ENCODE results near the gene MPZL3.
A peak's percentile ranks its signal among the peaks of the same experiment; 100 is the strongest.
"Not testable (repeated sequence)": the region's sequence is repeated elsewhere in the genome, so short reads cannot be mapped to it uniquely, and the experiment has no call there.

Gene MPZL3

GRCh38 chr11:118210323-118210722 is 41.8 kb downstream of the MPZL3 start:
- DNase-seq = no peak

GRCh38 chr11:118209033-118209432 is 43.1 kb downstream of the MPZL3 start:
- no peak for DNase-seq

- no peak for DNase-seq
Measured at GRCh38 chr11:118207079-118207478, 45.1 kb downstream of the MPZL3 start.

GRCh38 chr11:118206391-118207031 is 45.7 kb downstream of the MPZL3 start:
- peak in 1 of 6 experiments; percentile 9 for DNase-seq

- no peak for DNase-seq
Measured at GRCh38 chr11:118205606-118206378, 46.4 kb downstream of the MPZL3 start.

- peak in 1 of 6 experiments; percentile 40 for DNase-seq
Measured at GRCh38 chr11:118202599-118203422, 49.4 kb downstream of the MPZL3 start.

GRCh38 chr11:118201966-118202365 is 50.2 kb downstream of the MPZL3 start:
- no peak for DNase-seq

GRCh38 chr11:118200901-118201680 is 51.1 kb downstream of the MPZL3 start:
- peak in 2 of 6 experiments; percentile 14 to 37 for DNase-seq

GRCh38 chr11:118200497-118200896 is 51.7 kb downstream of the MPZL3 start:
- DNase-seq = no peak

GRCh38 chr11:118199135-118199534 is 53.0 kb downstream of the MPZL3 start:
- DNase-seq = no peak

- peak; percentile 50 to 81 (median 76) for DNase-seq
Measured at GRCh38 chr11:118198370-118198769, 53.8 kb downstream of the MPZL3 start.

- DNase-seq = no peak
Measured at GRCh38 chr11:118194835-118195627, 57.1 kb downstream of the MPZL3 start.

GRCh38 chr11:118193910-118194566 is 58.1 kb downstream of the MPZL3 start:
- DNase-seq = no peak

GRCh38 chr11:118192817-118193216 is 59.3 kb downstream of the MPZL3 start:
- DNase-seq = not testable (repeated sequence)

GRCh38 chr11:118190942-118191506 is 61.1 kb downstream of the MPZL3 start:
- not testable (repeated sequence) for DNase-seq

GRCh38 chr11:118186346-118187107 is 65.6 kb downstream of the MPZL3 start:
- DNase-seq = no peak

- DNase-seq = no peak
Measured at GRCh38 chr11:118184784-118185579, 67.2 kb downstream of the MPZL3 start.

- not testable (repeated sequence) for DNase-seq
Measured at GRCh38 chr11:118183691-118184090, 68.5 kb downstream of the MPZL3 start.

- DNase-seq = no peak
Measured at GRCh38 chr11:118180300-118180703, 71.9 kb downstream of the MPZL3 start.
